ACC112 (cell line): ENCODE data around the gene TBC1D17.

Source experiments
- H2AFZ ChIP-seq: fragments of 200-600 bp; sonication (generic); one replicate; pipeline ENCODE4 v1.6.0; 2017; ENCODE audit warnings: antibody characterized with exemption, low read length; ENCODE audit not compliant: unreplicated experiment
- H3K27ac ChIP-seq: fragments of 200-600 bp; sonication (generic); 2 replicates; pipeline ENCODE4 v1.5.1; 2014; ENCODE audit warnings: low read depth, mild to moderate bottlenecking, antibody characterized with exemption, low read length, moderate library complexity
- H3K27me3 ChIP-seq: fragments of 200-600 bp; sonication (generic); 2 replicates; pipeline ENCODE4 v1.6.1; 2014; ENCODE audit warnings: mild to moderate bottlenecking, antibody characterized with exemption, low read length, moderate library complexity, mixed read lengths; ENCODE audit not compliant: insufficient read depth
- H3K36me3 ChIP-seq: fragments of 200-600 bp; sonication (generic); 2 replicates; pipeline ENCODE4 v1.6.1; 2016; ENCODE audit warnings: mild to moderate bottlenecking, antibody characterized with exemption, low read length, moderate library complexity, mixed read lengths; ENCODE audit not compliant: insufficient read depth
- H3K4me1 ChIP-seq: fragments of 200-600 bp; sonication (generic); one replicate; pipeline ENCODE4 v1.6.1; 2016; ENCODE audit warnings: low read length, mixed read lengths; ENCODE audit not compliant: insufficient read depth, unreplicated experiment, control insufficient read depth
- H3K4me3 ChIP-seq: fragments of 200-600 bp; sonication (generic); 2 replicates; pipeline ENCODE4 v1.5.1; 2014; ENCODE audit warnings: mild to moderate bottlenecking, low read depth, low read length
- H3K79me2 ChIP-seq: fragments of 200-600 bp; sonication (generic); one replicate; pipeline ENCODE4 v1.6.0; 2016; ENCODE audit warnings: low read length; ENCODE audit not compliant: control insufficient read depth, unreplicated experiment, insufficient read depth

TBC1D17 gene

DNA sequence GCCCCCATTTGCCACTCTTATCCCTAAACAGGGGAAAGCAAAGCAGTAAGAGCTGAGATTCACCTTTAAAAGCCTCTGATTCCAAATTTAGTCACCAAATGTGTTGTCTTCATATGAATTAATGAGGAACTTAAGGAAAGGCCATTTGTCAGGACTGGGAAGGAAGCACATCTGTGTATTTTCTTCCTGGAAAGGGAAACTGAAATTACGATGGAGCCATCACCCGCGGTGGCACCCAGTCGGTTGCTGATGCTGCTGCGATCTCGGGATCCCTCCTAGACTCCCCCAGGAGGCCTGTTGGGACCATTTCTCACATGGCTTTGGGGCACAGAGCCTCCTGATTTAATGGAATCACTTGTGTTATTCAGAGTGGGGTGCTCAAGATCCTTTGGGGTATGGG lies 26.6 kb downstream of the TBC1D17 start:
- H3K4me3 ChIP-seq = no peak overlapping the region
- no peak overlapping the region for H2AFZ ChIP-seq
- no peaks in the 10 kb centered on the region for H3K36me3 ChIP-seq
- H3K79me2 ChIP-seq = no peaks in the 10 kb centered on the region
- H3K4me1 ChIP-seq = no peaks in the 10 kb centered on the region
- no peak overlapping the region for H3K27ac ChIP-seq
- no peaks in the 10 kb centered on the region for H3K27me3 ChIP-seq

DNA sequence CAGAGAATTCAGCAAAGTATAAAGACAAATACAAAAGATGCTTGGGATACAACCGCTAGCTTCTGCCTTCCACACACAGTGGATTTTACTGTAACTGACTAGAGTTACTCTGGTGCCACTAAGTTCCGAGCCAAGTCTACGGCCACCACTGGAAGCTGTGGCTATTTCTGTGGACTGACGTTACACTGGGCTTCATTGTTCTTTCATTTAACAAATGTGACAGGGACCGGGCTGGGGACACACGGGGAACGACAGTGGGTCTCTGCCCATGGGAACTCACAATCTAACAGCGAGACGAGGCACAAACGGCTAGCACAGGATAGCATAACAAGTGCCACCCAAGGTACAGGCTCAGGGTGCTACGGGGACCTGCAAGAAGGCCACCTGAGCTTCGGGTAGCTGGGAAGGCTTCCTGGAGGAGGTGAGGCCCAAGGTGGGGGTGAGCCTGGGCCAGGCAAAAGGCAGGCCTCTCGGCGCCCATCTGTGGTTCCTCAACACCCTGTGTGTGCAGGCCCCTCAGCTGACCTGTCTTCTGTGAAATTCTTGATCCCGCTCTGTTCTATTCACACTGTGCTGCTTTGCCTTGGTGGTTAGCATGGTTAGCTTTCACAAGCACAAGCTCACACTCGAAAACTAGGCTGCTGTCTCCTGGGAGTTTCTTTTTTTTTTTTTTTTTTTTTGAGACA lies 29.5 kb downstream of the TBC1D17 start:
- Histone ChIP-seq H3K79me2 (peaks cover 4% of the 10 kb centered on the region), H3K4me3 (no peak overlapping the region), H3K27ac (no peak overlapping the region), H3K36me3 (no peaks in the 10 kb centered on the region), H3K4me1 (peaks cover 4% of the 10 kb centered on the region), H3K27me3 (no peaks in the 10 kb centered on the region), H2AFZ (no peak overlapping the region)

DNA sequence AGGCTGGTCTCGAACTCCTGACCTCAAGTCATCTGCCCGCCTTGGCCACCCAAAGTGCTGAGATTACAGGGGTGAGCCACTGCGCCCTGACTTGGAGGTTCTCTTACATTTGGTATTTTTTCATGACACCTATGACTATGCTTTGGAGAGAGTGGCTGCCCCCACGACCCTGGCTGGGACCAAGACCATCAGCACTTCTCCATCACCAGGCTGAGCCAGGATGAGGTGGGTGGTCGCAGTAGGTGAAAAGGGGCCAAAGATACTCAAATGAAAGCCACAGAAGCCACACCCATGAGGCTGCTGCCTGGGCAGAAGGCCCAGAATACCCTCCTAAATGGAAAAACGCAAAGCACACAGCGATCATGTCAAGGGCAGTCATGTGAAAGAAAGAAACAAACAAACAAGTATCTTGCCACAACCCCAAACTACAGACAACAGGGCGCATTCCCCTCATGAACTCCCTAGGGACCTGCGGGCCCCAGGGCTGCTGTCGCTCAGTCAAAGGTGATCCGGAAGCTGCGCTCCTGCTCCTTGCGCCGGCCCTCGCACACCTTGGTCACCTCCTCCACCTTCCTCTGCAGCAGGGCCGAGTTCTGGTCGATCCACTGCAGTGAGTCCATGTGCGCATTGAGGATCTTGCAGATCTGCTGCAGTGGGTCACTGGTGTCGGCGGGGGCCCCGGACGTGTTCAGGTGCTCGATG lies 30.4 kb downstream of the TBC1D17 start:
- no peaks in the 10 kb centered on the region for H3K27me3 ChIP-seq
- no peak overlapping the region for H3K27ac ChIP-seq
- no peaks in the 10 kb centered on the region for H3K36me3 ChIP-seq
- peaks cover 4% of the 10 kb centered on the region for H3K4me1 ChIP-seq
- peaks cover 4% of the 10 kb centered on the region for H3K79me2 ChIP-seq
- no peak overlapping the region for H3K4me3 ChIP-seq
- no peak overlapping the region for H2AFZ ChIP-seq

DNA sequence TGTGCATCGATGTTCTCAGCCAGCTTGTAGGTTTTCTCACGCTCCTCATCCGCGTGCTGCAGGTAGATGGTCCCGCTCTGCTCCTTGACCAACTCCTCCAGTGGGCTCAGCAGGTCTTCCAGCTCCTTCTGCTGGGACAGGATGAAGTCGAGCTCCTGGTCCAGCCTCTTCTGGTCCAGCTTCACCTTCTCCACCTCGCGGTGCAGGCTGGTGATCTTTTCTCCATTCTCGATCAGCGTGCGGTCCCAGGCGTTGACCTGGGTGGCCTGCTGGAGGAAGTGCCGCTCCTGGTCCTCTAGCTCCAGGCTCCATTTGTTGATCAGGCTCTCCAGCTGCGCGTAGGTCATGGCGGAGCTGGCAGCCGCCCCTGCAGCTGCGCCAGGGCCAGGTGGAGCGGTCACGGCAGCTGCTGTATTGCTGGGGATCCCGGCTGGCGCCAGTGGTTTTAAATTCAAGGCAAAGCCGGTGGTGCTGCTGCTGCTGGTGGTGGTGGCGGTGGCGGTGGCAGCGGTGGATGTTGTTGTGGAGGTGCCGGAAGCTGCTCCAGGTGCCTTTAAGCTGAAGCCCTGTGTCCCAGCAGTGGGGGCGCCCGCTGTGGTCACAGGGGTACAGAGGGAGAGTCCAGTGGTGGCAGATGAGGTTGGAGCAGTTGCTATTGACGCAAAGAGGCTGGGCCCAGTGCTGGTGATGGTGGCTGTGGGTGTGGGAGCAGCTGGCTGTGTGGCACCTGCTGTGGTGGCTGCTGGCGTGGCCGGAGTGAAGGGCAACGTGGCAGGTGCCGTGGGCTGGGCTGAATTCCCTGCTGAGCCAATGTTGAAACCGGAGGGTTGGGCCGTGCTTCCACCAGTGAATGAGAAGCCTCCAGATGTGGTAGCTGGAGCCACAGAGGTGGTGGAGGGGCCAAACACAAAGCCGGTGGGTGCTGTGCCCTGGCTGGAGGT lies 31.2 kb downstream of the TBC1D17 start:
- Histone ChIP-seq H3K79me2 (peaks cover 4% of the 10 kb centered on the region), H3K4me3 (no peak overlapping the region), H2AFZ (no peak overlapping the region), H3K36me3 (no peaks in the 10 kb centered on the region), H3K4me1 (peaks cover 4% of the 10 kb centered on the region), H3K27ac (no peak overlapping the region), H3K27me3 (no peaks in the 10 kb centered on the region)

DNA sequence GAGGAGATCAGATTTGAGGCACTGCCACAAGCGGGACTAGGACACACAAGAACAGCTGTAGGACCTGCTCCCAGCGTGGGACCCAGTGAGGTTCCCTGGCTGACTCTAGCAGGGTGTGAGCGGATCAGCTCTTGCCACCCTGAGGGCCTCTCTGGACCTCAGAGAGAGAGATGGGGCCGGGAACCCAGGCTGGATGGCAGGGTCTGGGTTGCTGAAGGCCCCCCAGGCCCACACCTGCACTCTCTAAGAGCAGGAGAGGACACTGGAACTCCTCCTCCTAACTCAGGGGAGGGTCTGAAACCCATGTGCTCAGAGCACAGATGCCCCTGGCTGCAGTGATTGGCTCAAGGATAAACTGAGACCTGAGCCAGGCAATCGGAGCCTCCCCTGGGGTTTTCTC lies 32.7 kb downstream of the TBC1D17 start:
- peaks cover 4% of the 10 kb centered on the region for H3K79me2 ChIP-seq
- no peaks in the 10 kb centered on the region for H3K36me3 ChIP-seq

DNA sequence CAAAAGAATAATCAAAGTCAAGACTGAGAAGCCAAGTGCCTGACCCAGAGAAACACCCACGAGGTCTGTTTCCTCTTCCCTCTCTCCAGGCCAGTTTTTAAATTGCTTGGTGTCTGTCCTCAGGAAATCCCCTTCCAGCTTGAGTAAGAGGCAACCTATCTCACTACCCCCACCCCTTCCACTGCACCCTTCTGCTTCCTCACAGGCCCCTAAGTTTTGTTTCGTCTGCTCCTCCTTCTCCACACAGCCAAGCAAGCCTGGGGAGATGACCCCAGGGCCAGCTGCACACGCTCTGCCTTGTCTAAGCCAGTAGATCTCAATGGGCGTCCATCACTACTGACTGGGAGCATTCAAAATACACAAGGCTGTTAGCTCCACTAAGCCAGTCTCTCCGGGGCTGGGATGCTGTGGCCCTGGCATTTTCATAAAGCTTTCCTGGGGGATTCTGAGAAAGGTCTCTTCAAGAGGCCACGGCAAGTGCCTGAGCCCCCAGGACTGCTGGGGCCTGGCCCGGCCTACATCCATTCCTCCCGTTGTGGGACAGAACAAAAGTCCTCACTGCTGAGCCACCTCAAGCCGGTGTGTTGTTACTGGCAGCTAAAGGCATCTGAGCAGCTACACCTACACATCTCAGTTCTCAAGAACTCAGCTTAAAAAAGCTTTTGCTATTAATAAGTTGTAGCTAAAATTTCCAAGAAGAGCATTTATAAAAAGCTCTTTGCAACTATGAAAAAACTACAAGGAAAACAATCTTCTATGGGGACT lies 34.1 kb downstream of the TBC1D17 start:
- H3K4me1 ChIP-seq = peaks cover 4% of the 10 kb centered on the region

More for the DNA sequence above, 32.7 kb downstream of the TBC1D17 start:
- Histone ChIP-seq H3K4me1 (peaks cover 4% of the 10 kb centered on the region), H3K4me3 (no peak overlapping the region), H3K27me3 (no peaks in the 10 kb centered on the region), H3K27ac (no peak overlapping the region), H2AFZ (no peak overlapping the region)

DNA sequence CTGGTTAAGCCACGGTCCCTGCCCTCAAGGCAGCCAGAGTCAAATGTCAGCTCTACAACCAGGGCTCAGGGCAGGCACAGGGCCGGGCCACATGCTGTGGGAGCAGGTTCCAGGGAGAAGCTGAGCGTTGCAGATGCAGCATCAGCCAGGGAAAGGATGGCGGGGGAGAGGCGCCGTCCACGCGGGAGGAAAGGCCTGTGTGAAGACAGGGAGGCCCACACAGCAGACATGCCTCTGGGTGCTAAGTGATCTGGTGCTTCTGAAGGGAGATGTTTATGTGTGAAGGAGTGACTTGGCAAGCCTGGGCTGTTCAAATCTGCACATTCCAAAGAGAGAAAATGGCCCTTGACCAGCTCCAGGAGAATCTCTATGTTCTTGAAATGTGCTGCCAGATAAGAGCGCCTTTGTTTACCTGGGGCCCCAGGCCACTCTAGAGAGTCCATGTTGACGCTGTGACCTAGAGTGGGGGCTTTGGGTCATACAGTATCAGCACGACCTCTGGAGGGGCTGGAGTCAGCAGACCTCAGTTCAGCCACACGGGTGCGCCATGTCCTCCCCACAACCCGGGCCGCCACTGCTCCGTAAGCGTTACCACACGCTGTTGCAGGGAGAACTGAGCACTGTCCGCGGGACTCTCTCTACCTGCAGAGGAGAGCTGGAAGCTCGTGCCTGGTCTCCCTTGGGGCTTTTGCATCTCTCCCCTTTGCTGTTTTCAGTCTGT lies 35.6 kb downstream of the TBC1D17 start:
- no peaks in the 10 kb centered on the region for H3K36me3 ChIP-seq
- H3K27me3 ChIP-seq = no peaks in the 10 kb centered on the region
- H3K4me1 ChIP-seq = peaks cover 4% of the 10 kb centered on the region
- H3K79me2 ChIP-seq = peaks cover 21% of the 10 kb centered on the region
- no peak overlapping the region for H3K27ac ChIP-seq
- no peak overlapping the region for H3K4me3 ChIP-seq
- no peak overlapping the region for H2AFZ ChIP-seq

More for the DNA sequence above, 34.1 kb downstream of the TBC1D17 start:
- H3K27ac ChIP-seq = no peak overlapping the region; the same call in 1 of the 2 replicates
- peaks cover 13% of the 10 kb centered on the region for H3K79me2 ChIP-seq
- no peaks in the 10 kb centered on the region for H3K36me3 ChIP-seq
- no peak overlapping the region for H3K4me3 ChIP-seq
- H2AFZ ChIP-seq = no peak overlapping the region
- H3K27me3 ChIP-seq = no peaks in the 10 kb centered on the region

DNA sequence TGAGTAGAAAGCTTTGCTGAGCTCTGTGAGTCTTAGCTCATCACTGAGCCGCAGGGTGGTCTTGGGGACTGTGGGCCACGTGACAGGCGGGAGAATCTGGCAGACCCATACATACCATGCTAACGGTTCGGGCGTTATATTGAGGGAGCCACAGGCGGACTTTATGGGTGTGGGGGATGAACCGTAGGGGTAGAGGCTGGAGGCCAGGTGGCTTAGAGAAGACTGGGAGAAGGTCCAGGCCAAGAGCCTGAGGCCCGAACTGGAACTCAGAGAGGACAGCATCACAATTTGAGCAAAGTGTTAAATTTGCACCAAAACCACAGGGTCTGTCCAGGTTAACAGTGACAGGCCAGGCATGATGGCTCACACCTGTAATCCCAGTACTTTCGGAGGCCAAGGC lies 36.2 kb downstream of the TBC1D17 start:
- Histone ChIP-seq H3K36me3 (no peaks in the 10 kb centered on the region), H3K27ac (no peak overlapping the region), H2AFZ (no peak overlapping the region), H3K4me3 (no peak overlapping the region), H3K27me3 (no peaks in the 10 kb centered on the region), H3K4me1 (peaks cover 4% of the 10 kb centered on the region), H3K79me2 (peaks cover 27% of the 10 kb centered on the region)

DNA sequence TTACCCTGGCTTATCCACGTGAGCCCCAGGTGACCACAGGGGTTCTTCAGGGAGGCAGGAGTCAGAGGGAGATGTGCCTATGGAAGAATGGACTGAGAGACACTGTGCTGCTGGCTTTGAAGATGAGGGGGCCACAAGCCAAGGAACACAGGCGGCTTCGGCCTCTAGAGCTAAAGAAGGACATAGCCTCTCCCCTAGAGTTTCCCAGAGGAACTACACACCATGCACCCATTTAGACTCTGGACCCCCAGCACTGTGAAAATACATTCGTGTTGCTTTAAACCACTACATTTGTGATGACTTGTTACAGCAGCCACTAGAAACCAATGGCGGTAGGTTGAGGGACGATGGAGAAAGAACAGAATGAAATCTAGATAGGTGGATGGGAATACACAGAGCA lies 37.8 kb downstream of the TBC1D17 start:
- no peak overlapping the region for H3K27ac ChIP-seq
- peaks cover 4% of the 10 kb centered on the region for H3K4me1 ChIP-seq
- no peaks in the 10 kb centered on the region for H3K36me3 ChIP-seq
- H2AFZ ChIP-seq = no peak overlapping the region
- H3K4me3 ChIP-seq = no peak overlapping the region
- peaks cover 38% of the 10 kb centered on the region for H3K79me2 ChIP-seq
- no peaks in the 10 kb centered on the region for H3K27me3 ChIP-seq
